Common myeloid progenitor, CD34-positive (primary cell): ENCODE results near the gene CYP11A1.

Source experiments
- CTCF ChIA-PET: fragments of 350-600 bp; sonication (Branson Sonifier 250); formaldehyde crosslinking; loops from one replicate; lab custom pipeline; 2021; ENCODE audit warnings: antibody characterized with exemption; lab: Charles Lee
- POLR2A ChIA-PET: fragments of 350-600 bp; sonication (Branson Sonifier 250); formaldehyde crosslinking; loops from one replicate; lab custom pipeline; 2021; ENCODE audit warnings: antibody characterized with exemption; lab: Charles Lee
- DNase-seq, 3 donors: peaks; one replicate each; pipeline versions ENCODE4 v3.0.0 to v3.0.0-alpha.2; 2013
- H3K27ac ChIP-seq, 2 experiments: 1 replicate in 1 of 2; 2 replicates in 1 of 2; pipeline ENCODE4 v1.7.0; 2013; ENCODE audit warnings: inconsistent platforms in 2 of 2, low read length in 2 of 2, mild to moderate bottlenecking in 2 of 2, low read depth in 1 of 2, moderate library complexity in 1 of 2; ENCODE audit not compliant: severe bottlenecking in 2 of 2, insufficient read depth in 1 of 2, poor library complexity in 1 of 2
- H3K27me3 ChIP-seq, 5 experiments: replicated peaks in 2 of 5; 1 replicate in 3 of 5; 2 replicates in 2 of 5; pipeline versions ENCODE4 v1.6.1 to v1.7.0; 2013; ENCODE audit warnings: low read length in 4 of 5, mild to moderate bottlenecking in 2 of 5, moderate library complexity in 2 of 5, inconsistent platforms in 1 of 5; ENCODE audit not compliant: insufficient read depth in 5 of 5, control insufficient read depth in 4 of 5
- H3K36me3 ChIP-seq, 4 experiments: 1 replicate in 2 of 4; 2 replicates in 2 of 4; pipeline versions ENCODE4 v1.6.1 to v1.7.0; 2013; ENCODE audit warnings: low read length in 3 of 4, control low read depth in 1 of 4, mild to moderate bottlenecking in 1 of 4; ENCODE audit not compliant: control insufficient read depth in 4 of 4, insufficient read depth in 4 of 4
- H3K4me1 ChIP-seq, 4 experiments: 1 replicate in 3 of 4; 2 replicates in 1 of 4; pipeline versions ENCODE4 v1.6.1 to v1.7.1; 2013; ENCODE audit warnings: low read length in 3 of 4, mild to moderate bottlenecking in 3 of 4, control low read depth in 1 of 4, inconsistent platforms in 1 of 4, moderate library complexity in 1 of 4; ENCODE audit not compliant: control insufficient read depth in 4 of 4, insufficient read depth in 4 of 4; ENCODE audit errors: control extremely low read depth in 1 of 4
- H3K4me3 ChIP-seq, 7 experiments: 1 replicate in 4 of 7; 2 replicates in 3 of 7; pipeline versions ENCODE4 v1.5.1 to v1.7.0; 2013; ENCODE audit warnings: mild to moderate bottlenecking in 7 of 7, low read length in 6 of 7, moderate library complexity in 6 of 7, inconsistent platforms in 2 of 7, low read depth in 2 of 7, control low read depth in 1 of 7; ENCODE audit not compliant: insufficient read depth in 4 of 7, control insufficient read depth in 1 of 7; ENCODE audit errors: extremely low read depth in 1 of 7
- H3K9me3 ChIP-seq, 5 experiments: 1 replicate in 4 of 5; 2 replicates in 1 of 5; pipeline versions ENCODE4 v1.6.1 to v1.7.1; 2013; ENCODE audit warnings: low read length in 4 of 5, mild to moderate bottlenecking in 2 of 5, inconsistent platforms in 1 of 5, low read depth in 1 of 5, moderate library complexity in 1 of 5; ENCODE audit not compliant: control insufficient read depth in 4 of 5, insufficient read depth in 2 of 5; ENCODE audit errors: control extremely low read depth in 1 of 5
- WGBS: methylation state at CpG from one replicate; pipeline ENCODE4 v1.1.5; 2013; ENCODE audit not compliant: insufficient coverage; 5-methylcytosine and 5-hydroxymethylcytosine counted together

The CYP11A1 gene

GRCh38 chr15:74374648-74375302, 7.3 kb upstream of the CYP11A1 start:
- CTCF ChIA-PET, result interaction anchor here (0.6 to 22.0 kb wide), 21 partner anchors 9 to 396 kb away, joined by 3 to 671 read pairs (median 5); partner anchors contain the start of genes SEMA7A and UBL7
- no peaks in the 10 kb centered on the region for H3K9me3 ChIP-seq
- H3K36me3 ChIP-seq, result no peaks in the 10 kb centered on the region
- POLR2A ChIA-PET, result no interaction called here
- DNase-seq, result no peak
- peaks cover 0 to 3% (median 0%) of the 10 kb centered on the region in 5 experiments for H3K27me3 ChIP-seq
- H3K4me1 ChIP-seq, result peaks cover 2 to 36% (median 31%) of the 10 kb centered on the region in 4 experiments
- H3K27ac ChIP-seq, result no peak overlapping the region
- peak overlapping the region in 5 of 7 experiments; percentile 58 to 72 (median 66) for H3K4me3 ChIP-seq
- 21% methylated on average over 9 of the region's 11 CpGs for WGBS

DNA sequence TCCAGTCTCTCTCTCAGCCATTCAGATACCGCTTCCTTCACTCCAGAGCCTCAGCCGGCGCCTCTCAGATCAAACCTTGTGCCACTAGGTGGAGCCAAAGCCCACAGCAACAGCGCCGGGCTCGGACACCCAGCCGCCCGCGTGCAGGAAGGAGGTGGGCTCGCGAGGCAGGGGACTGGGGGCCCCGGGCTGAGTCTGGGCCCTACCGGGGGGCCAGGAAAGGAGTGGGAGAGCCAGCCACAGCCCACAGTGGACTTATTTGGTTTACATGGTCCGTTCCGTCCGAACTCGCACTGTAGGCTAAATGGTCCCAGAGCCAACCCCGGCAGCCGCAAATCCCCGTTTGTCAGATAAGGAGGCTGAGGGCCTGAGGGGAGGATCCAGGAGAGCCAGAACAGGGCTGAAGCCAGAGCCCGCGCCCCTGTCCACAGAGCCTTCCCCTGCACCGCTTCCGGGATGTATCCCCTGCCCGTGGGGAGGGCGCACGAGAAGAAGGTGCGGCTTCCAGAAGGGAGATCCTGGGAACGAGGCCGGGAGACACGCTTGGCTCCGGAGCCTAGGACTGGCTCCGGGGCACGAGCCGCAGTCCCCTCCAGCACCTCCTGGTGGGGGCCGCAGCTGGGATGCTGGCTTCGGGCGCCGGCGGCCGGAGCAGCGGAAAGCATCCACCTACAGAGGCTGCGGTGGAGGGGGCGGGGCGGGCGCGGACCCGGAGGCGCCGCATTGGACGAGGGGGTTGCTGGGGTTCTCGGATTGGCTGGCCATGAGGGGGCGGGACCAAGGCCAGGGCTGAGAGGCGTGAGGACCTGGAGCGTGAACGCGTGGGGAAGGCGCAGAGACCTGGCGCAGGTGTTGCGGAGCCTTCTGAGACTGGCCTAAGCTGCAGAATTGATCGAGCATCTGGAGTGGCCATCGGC, 6.5 kb upstream of the CYP11A1 start:
- WGBS, result 0% methylated on average over 56 of the region's 62 CpGs
- H3K4me3 ChIP-seq, result peak overlapping the region; percentile 27 to 83 (median 66)
- H3K27me3 ChIP-seq, result peaks cover 0 to 3% (median 0%) of the 10 kb centered on the region in 5 experiments
- CTCF ChIA-PET, result interaction anchor here (0.6 to 22.0 kb wide), 22 partner anchors 10 to 397 kb away, joined by 3 to 671 read pairs (median 4); partner anchors contain the start of genes SEMA7A and UBL7
- no peak overlapping the region for H3K27ac ChIP-seq
- no peaks in the 10 kb centered on the region for H3K36me3 ChIP-seq
- peaks cover 2 to 31% (median 28%) of the 10 kb centered on the region in 4 experiments for H3K4me1 ChIP-seq
- POLR2A ChIA-PET, result interaction anchor here (0.8 kb wide), 1 partner anchor 257 kb away, joined by 3 read pairs; no protein-coding TSS in a partner anchor
- H3K9me3 ChIP-seq, result no peaks in the 10 kb centered on the region
- DNase-seq, result peak; percentile 87 to 95 (median 94)

- Histone ChIP-seq H3K36me3 (no peaks in the 10 kb centered on the region), H3K27ac (no peak overlapping the region), H3K4me1 (peaks cover 2 to 23% (median 20%) of the 10 kb centered on the region in 4 experiments), H3K27me3 (peaks cover 0 to 3% (median 0%) of the 10 kb centered on the region in 5 experiments), H3K9me3 (no peaks in the 10 kb centered on the region), H3K4me3 (peak overlapping the region in 1 of 7 experiments; percentile 83)
- DNase-seq, result no peak
- CTCF ChIA-PET, result interaction anchor here (0.9 to 22.0 kb wide), 14 partner anchors 10 to 398 kb away, joined by 3 to 671 read pairs (median 5); partner anchors contain the start of gene SEMA7A
- POLR2A ChIA-PET, result interaction anchor here (0.8 kb wide), 1 partner anchor 258 kb away, joined by 3 read pairs; no protein-coding TSS in a partner anchor
- WGBS, result 70% methylated on average over 9 of the region's 13 CpGs
These were observed 5.7 kb upstream of the CYP11A1 start for GRCh38 chr15:74373056-74373650.

DNA sequence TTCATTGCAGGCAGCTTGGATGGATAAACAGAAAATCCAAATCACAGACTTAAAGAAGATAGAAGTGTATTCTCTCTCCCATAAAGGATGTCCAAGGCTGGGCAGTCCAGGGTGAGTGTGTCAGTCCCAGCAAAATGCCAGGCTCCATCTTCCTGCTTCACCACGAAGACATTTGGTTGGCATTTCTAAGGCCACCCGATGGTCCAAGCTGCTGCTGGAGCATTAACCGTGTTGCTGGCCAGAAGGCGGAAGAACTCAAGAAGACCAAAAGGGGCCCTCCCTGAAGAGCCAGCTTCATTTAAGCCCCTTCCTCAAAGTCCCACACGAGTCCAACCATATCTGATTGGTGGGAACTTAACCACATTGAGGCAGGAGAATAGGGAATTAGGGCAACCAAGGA, 3.0 kb upstream of the CYP11A1 start:
- 90% methylated on average over 4 of the region's 5 CpGs for WGBS
- POLR2A ChIA-PET, result no interaction called here
- no peak for DNase-seq
- Histone ChIP-seq H3K4me3 (no peak overlapping the region), H3K36me3 (no peaks in the 10 kb centered on the region), H3K27me3 (peaks cover 0 to 18% (median 7%) of the 10 kb centered on the region in 5 experiments), H3K9me3 (no peaks in the 10 kb centered on the region), H3K4me1 (peaks cover 2 to 28% (median 26%) of the 10 kb centered on the region in 4 experiments), H3K27ac (no peak overlapping the region)
- CTCF ChIA-PET, result interaction anchor here (1.2 to 22.0 kb wide), 4 partner anchors 9 to 399 kb away, joined by 5 to 671 read pairs (median 31); partner anchors contain the start of gene SEMA7A

GRCh38 chr15:74369756-74370155, 2.3 kb upstream of the CYP11A1 start:
- ChIA-PET CTCF (interaction anchor here (0.9 to 22.0 kb wide), 4 partner anchors 10 to 399 kb away, joined by 4 to 671 read pairs (median 8); partner anchors contain the start of gene SEMA7A), POLR2A (no interaction called here)
- peaks cover 0 to 25% (median 11%) of the 10 kb centered on the region in 5 experiments for H3K27me3 ChIP-seq
- H3K4me1 ChIP-seq, result peaks cover 0 to 26% (median 23%) of the 10 kb centered on the region in 4 experiments
- no peaks in the 10 kb centered on the region for H3K36me3 ChIP-seq
- no peak overlapping the region for H3K4me3 ChIP-seq
- H3K27ac ChIP-seq, result no peak overlapping the region
- no peaks in the 10 kb centered on the region for H3K9me3 ChIP-seq
- DNase-seq, result no peak
- WGBS, result no CpG with 5 or more reads among the region's 2 CpGs

DNA sequence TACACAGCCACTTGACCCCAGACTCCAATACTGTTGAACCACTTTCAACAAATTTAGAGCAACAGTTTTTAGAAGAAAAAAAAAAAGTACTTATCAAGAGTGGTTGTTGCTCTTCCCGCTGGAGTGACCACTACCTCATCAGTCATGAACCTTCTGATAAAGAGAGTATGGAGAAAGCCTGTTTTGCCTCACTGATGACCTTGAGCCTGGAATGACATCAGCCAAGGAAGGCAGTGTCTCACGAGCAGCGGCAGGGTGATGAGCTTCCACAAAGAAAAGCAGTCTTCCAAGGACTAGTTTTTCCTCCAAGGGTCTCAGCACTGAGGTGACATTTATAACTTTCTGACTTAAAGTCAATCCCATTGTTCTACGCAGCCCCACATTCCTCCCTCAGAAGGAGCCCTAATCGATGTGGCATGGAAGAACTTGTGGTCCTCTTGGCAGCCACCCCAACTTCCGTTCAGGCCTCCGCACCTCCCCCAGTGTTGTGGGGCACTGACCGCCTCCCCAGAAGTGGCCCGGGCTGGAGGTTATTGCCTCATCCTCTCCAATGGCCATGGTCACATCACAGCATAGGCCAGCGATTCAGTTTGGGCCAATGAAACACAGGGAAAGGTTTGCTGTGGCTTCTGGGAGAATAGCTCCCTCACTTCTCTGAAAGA, 1.8 kb upstream of the CYP11A1 start:
- ChIA-PET CTCF (interaction anchor here (0.9 to 22.0 kb wide), 4 partner anchors 10 to 400 kb away, joined by 4 to 671 read pairs (median 8); partner anchors contain the start of gene SEMA7A), POLR2A (no interaction called here)
- Histone ChIP-seq H3K9me3 (no peaks in the 10 kb centered on the region), H3K36me3 (no peaks in the 10 kb centered on the region), H3K27me3 (peaks cover 0 to 29% (median 12%) of the 10 kb centered on the region in 5 experiments), H3K27ac (no peak overlapping the region), H3K4me3 (no peak overlapping the region), H3K4me1 (peaks cover 0 to 21% (median 18%) of the 10 kb centered on the region in 4 experiments)
- no peak for DNase-seq
- 80% methylated on average over 10 of the region's 10 CpGs for WGBS
